ENCODE results near the gene BTNL8. TPM values are rescaled to one million over a fixed set of nuclear protein-coding genes. Genes with fewer than 3 reads are reported as not detected.

The BTNL8 gene
- total and polyA plus RNA-seq, 12 donors, result 0.09 to 0.28 (median 0.18) TPM; not detected in 9

DNA sequence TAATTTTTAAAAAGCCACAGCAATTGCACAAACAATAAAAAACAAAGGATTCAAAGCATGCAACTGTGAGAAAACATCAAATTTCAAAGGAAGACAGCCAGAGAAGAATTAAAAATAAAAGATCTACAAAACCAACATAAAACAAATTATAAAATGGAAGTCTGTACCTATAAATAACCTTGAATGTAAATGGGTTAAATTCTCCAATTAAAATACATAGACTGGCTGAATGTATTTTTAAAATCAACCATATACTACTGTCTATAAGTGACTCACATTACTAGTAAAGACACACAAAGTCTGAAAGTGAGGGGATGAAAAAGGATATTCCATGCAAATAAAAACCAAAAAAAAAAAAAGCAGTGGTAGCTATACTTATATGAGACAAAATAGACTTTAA is 33.7 kb downstream of the BTNL8 start:
- intact Hi-C loops (cut with DNase I), result no loop called here
- peaks cover 0 to 62% (median 20%) of the 10 kb centered on the region in 11 donors for H3K9me3 ChIP-seq

DNA sequence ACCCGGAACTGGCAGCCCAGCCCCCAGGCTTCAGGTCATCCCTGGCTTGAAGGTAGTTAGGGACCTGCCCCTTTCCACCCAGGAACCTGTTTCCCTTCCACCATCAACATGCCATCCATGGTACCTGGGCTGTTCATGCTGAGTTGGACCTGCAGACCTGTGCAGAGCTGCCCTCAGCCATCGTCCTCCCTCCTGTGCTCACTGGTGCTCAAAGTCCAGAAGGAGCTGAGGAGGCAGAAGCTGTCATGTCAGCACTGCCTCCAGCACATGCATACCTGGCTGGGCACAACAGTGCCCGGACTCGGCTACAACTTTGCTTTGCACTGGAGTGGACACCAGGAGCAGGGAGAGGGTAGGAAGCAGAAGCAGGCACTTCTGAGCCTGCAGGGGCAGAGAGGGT is 36.2 kb downstream of the BTNL8 start:
- Histone ChIP-seq H3K27ac (no peak overlapping the region), H3K36me3 (no peaks in the 10 kb centered on the region), H3K9me3 (peaks cover 0 to 71% (median 26%) of the 10 kb centered on the region in 11 donors), H3K4me3 (no peak overlapping the region), H3K4me1 (no peaks in the 10 kb centered on the region), H3K27me3 (no peaks in the 10 kb centered on the region)
- DNase-seq (no peak), ATAC-seq (no peak)
- WGBS, 2 donors, result 48 to 72% methylated on average over 4 of the region's 4 CpGs
- intact Hi-C loops (cut with DNase I), result no loop called here
- TF ChIP-seq, protein P1, sequence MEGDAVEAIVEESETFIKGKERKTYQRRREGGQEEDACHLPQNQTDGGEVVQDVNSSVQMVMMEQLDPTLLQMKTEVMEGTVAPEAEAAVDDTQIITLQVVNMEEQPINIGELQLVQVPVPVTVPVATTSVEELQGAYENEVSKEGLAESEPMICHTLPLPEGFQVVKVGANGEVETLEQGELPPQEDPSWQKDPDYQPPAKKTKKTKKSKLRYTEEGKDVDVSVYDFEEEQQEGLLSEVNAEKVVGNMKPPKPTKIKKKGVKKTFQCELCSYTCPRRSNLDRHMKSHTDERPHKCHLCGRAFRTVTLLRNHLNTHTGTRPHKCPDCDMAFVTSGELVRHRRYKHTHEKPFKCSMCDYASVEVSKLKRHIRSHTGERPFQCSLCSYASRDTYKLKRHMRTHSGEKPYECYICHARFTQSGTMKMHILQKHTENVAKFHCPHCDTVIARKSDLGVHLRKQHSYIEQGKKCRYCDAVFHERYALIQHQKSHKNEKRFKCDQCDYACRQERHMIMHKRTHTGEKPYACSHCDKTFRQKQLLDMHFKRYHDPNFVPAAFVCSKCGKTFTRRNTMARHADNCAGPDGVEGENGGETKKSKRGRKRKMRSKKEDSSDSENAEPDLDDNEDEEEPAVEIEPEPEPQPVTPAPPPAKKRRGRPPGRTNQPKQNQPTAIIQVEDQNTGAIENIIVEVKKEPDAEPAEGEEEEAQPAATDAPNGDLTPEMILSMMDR (IDR thresholded peaks at IDR 0.05), result no peak

More for the DNA sequence above, 33.7 kb downstream of the BTNL8 start:
- ATAC-seq (no peak), DNase-seq (no peak)
- no peaks in the 10 kb centered on the region for H3K36me3 ChIP-seq
- H3K4me3 ChIP-seq, result no peak overlapping the region
- H3K27me3 ChIP-seq, result no peaks in the 10 kb centered on the region
- no peak overlapping the region for H3K27ac ChIP-seq
- TF ChIP-seq, protein P1 (IDR thresholded peaks at IDR 0.05), result no peak
- no peaks in the 10 kb centered on the region for H3K4me1 ChIP-seq

DNA sequence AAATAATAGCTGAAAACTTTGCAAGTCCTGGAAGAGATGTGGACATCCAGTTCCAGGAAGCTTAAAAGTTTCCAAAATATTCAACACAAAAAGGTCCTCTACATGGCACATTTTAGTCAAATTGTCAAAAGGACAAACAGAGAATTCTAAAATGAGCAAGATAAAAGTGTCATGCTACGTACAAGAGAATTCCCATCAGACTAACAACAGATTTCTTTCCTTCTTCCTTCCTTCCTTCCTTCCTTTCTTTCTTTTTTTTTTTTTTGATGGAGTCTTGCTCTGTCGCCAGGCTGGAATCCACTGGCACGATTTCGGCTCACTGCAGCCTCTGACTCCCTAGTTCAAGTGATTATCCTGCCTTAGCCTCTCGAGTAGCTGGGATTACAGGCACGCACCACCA is 39.3 kb downstream of the BTNL8 start:
- intact Hi-C loops (cut with DNase I), result no loop called here
- WGBS, 2 donors, result 68 to 76% methylated on average over 6 of the region's 6 CpGs
- no peak for DNase-seq
- H3K27me3 ChIP-seq, result no peaks in the 10 kb centered on the region
- no peak for ATAC-seq
- no peak overlapping the region for H3K27ac ChIP-seq
- no peak overlapping the region for H3K4me3 ChIP-seq
- peaks cover 0 to 58% (median 26%) of the 10 kb centered on the region in 11 donors for H3K9me3 ChIP-seq
- TF ChIP-seq, protein P1 (IDR thresholded peaks at IDR 0.05), result no peak
- H3K4me1 ChIP-seq, result no peaks in the 10 kb centered on the region
- H3K36me3 ChIP-seq, result no peaks in the 10 kb centered on the region

DNA sequence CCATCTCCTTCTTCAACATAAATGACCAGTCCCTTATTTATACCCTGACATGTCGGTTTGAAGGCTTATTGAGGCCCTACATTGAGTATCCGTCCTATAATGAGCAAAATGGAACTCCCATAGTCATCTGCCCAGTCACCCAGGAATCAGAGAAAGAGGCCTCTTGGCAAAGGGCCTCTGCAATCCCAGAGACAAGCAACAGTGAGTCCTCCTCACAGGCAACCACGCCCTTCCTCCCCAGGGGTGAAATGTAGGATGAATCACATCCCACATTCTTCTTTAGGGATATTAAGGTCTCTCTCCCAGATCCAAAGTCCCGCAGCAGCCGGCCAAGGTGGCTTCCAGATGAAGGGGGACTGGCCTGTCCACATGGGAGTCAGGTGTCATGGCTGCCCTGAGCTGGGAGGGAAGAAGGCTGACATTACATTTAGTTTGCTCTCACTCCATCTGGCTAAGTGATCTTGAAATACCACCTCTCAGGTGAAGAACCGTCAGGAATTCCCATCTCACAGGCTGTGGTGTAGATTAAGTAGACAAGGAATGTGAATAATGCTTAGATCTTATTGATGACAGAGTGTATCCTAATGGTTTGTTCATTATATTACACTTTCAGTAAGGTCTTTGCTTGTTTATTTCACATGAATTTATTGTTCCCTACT is 51.5 kb downstream of the BTNL8 start:
- intact Hi-C loops (cut with DNase I), result no loop called here
- H3K36me3 ChIP-seq, result no peaks in the 10 kb centered on the region
- no peak for ATAC-seq

More for the DNA sequence above, 51.5 kb downstream of the BTNL8 start:
- Histone ChIP-seq H3K4me3 (no peak overlapping the region), H3K9me3 (no peaks in the 10 kb centered on the region), H3K27ac (no peak overlapping the region), H3K4me1 (no peaks in the 10 kb centered on the region), H3K27me3 (no peaks in the 10 kb centered on the region)
- WGBS, 2 donors, result 70 to 75% methylated on average over 6 of the region's 6 CpGs
- DNase-seq, result no peak
- TF ChIP-seq, protein P1 (IDR thresholded peaks at IDR 0.05), result no peak
